Natural killer cell (primary cell): Measurements from ENCODE around the gene ACTG1. TPM values are rescaled to one million over a fixed set of nuclear protein-coding genes. Genes with fewer than 3 reads are reported as not detected.

ENCODE experiments used
- ATAC-seq, 3 donors: fragments of 150-1000 bp in 2 of 3; fragments of 200-7000 bp in 1 of 3; cut with Tn5 transposase; 1 replicate in 1 of 3; 2 replicates in 2 of 3; pipeline ENCODE4 v1.10.0; 2021; ENCODE audit warnings: mild to moderate bottlenecking in 2 of 3, moderate library complexity in 2 of 3
- DNase-seq, 2 donors: peaks; one replicate each; pipeline versions ENCODE4 v3.0.0 to v3.0.0-alpha.2; 2013 to 2021; ENCODE audit warnings: mixed read lengths in 1 of 2
- H3K27ac ChIP-seq: one replicate; pipeline ENCODE4 v1.5.1; 2013; ENCODE audit warnings: mild to moderate bottlenecking, low read length
- H3K27me3 ChIP-seq: one replicate; pipeline ENCODE4 v1.6.1; 2013; ENCODE audit warnings: low read length; ENCODE audit not compliant: control insufficient read depth, insufficient read depth
- H3K36me3 ChIP-seq: one replicate; pipeline ENCODE4 v1.6.1; 2013; ENCODE audit warnings: low read length; ENCODE audit not compliant: control insufficient read depth, insufficient read depth
- H3K4me1 ChIP-seq: one replicate; pipeline ENCODE4 v1.6.1; 2013; ENCODE audit warnings: low read length; ENCODE audit not compliant: control insufficient read depth, insufficient read depth
- H3K4me3 ChIP-seq: one replicate; pipeline ENCODE4 v1.5.1; 2013; ENCODE audit warnings: low read length
- H3K9me3 ChIP-seq: one replicate; pipeline ENCODE4 v1.6.1; 2013; ENCODE audit warnings: low read length; ENCODE audit not compliant: control insufficient read depth, insufficient read depth
- H3K27ac Mint-ChIP-seq, 2 donors: one replicate each; pipeline ENCODE4 v1.8.0; 2022; ENCODE audit warnings: mild to moderate bottlenecking in 2 of 2, mixed read lengths in 2 of 2, moderate library complexity in 1 of 2
- H3K27me3 Mint-ChIP-seq, 2 donors: one replicate each; pipeline ENCODE4 v1.8.0; 2022; ENCODE audit warnings: low read depth in 2 of 2, mixed read lengths in 2 of 2
- H3K36me3 Mint-ChIP-seq: one replicate; pipeline ENCODE4 v1.8.0; 2022; ENCODE audit warnings: mixed read lengths
- H3K4me1 Mint-ChIP-seq, 2 donors: one replicate each; pipeline ENCODE4 v1.8.0; 2022; ENCODE audit warnings: mixed read lengths in 2 of 2
- H3K4me3 Mint-ChIP-seq: one replicate; pipeline ENCODE4 v1.8.0; 2022; ENCODE audit warnings: mild to moderate bottlenecking, moderate library complexity, mixed read lengths
- H3K9me3 Mint-ChIP-seq, 2 donors: one replicate each; pipeline ENCODE4 v1.8.0; 2022; ENCODE audit warnings: mixed read lengths in 2 of 2
- WGBS: methylation state at CpG from one replicate; pipeline ENCODE4 v1.1.7; 2013; ENCODE audit warnings: missing lambda C conversion rate; ENCODE audit not compliant: insufficient coverage; 5-methylcytosine and 5-hydroxymethylcytosine counted together
- intact Hi-C: fragments of 100-400 bp; cut with micrococcal nuclease; formaldehyde crosslinking; loops from one replicate; pipeline ENCODE4 v1.14.2; 2022
- total RNA-seq, 4 donors: library from RNA; stranded (reverse); fragments of 120-200 nt in 1 of 4; gene quantifications; one replicate each; pipeline versions ENCODE4 v1.2.3 to v1.2.4, GENCODE V29; 2013 to 2022
- TF ChIP-seq, protein P1 (sequence below): fragments of 200-600 bp; IDR thresholded peaks from one replicate; pipeline ENCODE4 v1.8.0; 2022; ENCODE audit warnings: antibody characterized with exemption

The ACTG1 gene
- total RNA-seq, 3 donors from 2014 or later (not counting 1 experiment from before 2014, with no cell fraction given): 1,401 to 1,901 (median 1,735) TPM

DNA sequence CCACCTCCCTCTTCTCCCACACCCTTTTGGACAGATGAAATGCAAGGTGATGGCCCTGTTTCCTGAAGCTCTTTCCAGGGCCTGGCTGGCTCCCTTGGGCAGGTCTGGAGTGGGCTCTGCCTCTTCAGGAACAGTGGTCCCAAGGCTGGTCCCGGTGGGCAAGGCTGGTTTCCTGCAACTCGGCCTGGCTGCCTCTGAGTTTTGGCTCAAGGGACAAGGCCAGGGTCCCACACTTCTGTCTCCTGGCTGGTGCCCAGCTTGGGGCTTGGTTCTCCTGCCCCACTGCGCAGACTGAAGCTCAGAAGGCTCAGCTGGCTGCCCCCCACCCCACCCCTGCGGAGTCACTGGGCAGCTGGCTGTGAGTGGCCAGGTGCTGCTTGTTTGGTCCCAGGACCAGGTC is 3.8 kb upstream of the ACTG1 start:
- H3K4me3 Mint-ChIP-seq: peak overlapping the region; percentile 37
- intact Hi-C loops: loop anchor here (10.0 kb wide), 1 partner anchor 88 kb away; no protein-coding TSS in a partner anchor

DNA sequence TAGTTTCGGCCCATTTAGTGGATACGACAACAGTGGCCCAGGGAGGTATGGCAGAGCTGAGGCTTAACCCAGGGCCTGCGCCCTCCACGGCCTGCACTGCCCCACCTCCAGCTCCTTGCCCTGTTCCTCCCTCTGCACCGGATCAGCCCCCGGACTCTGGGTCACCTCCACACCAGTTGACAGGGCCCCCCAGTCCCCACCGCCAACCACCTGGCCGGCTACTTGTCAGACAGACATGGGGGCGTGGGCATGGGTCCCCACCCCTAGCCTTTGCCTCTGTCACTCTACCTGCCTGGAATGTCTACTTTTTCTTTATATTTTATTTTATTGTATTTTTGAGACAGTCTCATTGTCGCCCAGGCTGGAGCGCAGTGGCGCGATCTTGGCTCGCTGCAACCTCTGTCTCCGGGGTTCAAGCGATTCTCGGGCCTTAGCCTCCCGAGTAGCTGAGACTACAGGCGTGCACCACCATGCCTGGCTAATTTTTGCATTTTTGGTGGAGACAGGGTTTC is 3.0 kb upstream of the ACTG1 start:
- H3K4me1 ChIP-seq: peaks cover 72% of the 10 kb centered on the region
- no peaks in the 10 kb centered on the region for H3K9me3 ChIP-seq
- TF ChIP-seq, protein P1, sequence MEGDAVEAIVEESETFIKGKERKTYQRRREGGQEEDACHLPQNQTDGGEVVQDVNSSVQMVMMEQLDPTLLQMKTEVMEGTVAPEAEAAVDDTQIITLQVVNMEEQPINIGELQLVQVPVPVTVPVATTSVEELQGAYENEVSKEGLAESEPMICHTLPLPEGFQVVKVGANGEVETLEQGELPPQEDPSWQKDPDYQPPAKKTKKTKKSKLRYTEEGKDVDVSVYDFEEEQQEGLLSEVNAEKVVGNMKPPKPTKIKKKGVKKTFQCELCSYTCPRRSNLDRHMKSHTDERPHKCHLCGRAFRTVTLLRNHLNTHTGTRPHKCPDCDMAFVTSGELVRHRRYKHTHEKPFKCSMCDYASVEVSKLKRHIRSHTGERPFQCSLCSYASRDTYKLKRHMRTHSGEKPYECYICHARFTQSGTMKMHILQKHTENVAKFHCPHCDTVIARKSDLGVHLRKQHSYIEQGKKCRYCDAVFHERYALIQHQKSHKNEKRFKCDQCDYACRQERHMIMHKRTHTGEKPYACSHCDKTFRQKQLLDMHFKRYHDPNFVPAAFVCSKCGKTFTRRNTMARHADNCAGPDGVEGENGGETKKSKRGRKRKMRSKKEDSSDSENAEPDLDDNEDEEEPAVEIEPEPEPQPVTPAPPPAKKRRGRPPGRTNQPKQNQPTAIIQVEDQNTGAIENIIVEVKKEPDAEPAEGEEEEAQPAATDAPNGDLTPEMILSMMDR: no peak
- H3K36me3 Mint-ChIP-seq: peaks cover 14% of the 10 kb centered on the region
- no peaks in the 10 kb centered on the region for H3K9me3 Mint-ChIP-seq
- no peaks in the 10 kb centered on the region for H3K27me3 ChIP-seq
- ATAC-seq (no peak), DNase-seq (no peak)
- H3K27ac Mint-ChIP-seq: peak overlapping the region; percentile 86 to 91
- H3K27ac ChIP-seq: peak overlapping the region; percentile 86
- H3K4me3 Mint-ChIP-seq: peak overlapping the region; percentile 93
- H3K4me3 ChIP-seq: peak overlapping the region; percentile 86
- H3K36me3 ChIP-seq: peaks cover 15% of the 10 kb centered on the region
- intact Hi-C loops: loop anchor here (10.0 kb wide), 1 partner anchor 89 kb away; no protein-coding TSS in a partner anchor
- WGBS: 55% methylated on average over 18 of the region's 19 CpGs
- H3K27me3 Mint-ChIP-seq: no peaks in the 10 kb centered on the region
- H3K4me1 Mint-ChIP-seq: peaks cover 40 to 52% of the 10 kb centered on the region in 2 donors

More for the DNA sequence above, 3.8 kb upstream of the ACTG1 start:
- peaks cover 31 to 44% of the 10 kb centered on the region in 2 donors for H3K4me1 Mint-ChIP-seq
- Histone ChIP-seq H3K4me1 (peaks cover 63% of the 10 kb centered on the region), H3K27ac (peak overlapping the region; percentile 67), H3K4me3 (no peak overlapping the region), H3K36me3 (peaks cover 6% of the 10 kb centered on the region), H3K9me3 (no peaks in the 10 kb centered on the region), H3K27me3 (no peaks in the 10 kb centered on the region)
- H3K27ac Mint-ChIP-seq: peak overlapping the region; percentile 86 to 91
- no peak for DNase-seq
- TF ChIP-seq, protein P1: no peak
- no peaks in the 10 kb centered on the region for H3K9me3 Mint-ChIP-seq
- H3K27me3 Mint-ChIP-seq: no peaks in the 10 kb centered on the region
- no peak for ATAC-seq
- H3K36me3 Mint-ChIP-seq: peaks cover 5% of the 10 kb centered on the region
- 83% methylated on average over 4 of the region's 4 CpGs for WGBS

DNA sequence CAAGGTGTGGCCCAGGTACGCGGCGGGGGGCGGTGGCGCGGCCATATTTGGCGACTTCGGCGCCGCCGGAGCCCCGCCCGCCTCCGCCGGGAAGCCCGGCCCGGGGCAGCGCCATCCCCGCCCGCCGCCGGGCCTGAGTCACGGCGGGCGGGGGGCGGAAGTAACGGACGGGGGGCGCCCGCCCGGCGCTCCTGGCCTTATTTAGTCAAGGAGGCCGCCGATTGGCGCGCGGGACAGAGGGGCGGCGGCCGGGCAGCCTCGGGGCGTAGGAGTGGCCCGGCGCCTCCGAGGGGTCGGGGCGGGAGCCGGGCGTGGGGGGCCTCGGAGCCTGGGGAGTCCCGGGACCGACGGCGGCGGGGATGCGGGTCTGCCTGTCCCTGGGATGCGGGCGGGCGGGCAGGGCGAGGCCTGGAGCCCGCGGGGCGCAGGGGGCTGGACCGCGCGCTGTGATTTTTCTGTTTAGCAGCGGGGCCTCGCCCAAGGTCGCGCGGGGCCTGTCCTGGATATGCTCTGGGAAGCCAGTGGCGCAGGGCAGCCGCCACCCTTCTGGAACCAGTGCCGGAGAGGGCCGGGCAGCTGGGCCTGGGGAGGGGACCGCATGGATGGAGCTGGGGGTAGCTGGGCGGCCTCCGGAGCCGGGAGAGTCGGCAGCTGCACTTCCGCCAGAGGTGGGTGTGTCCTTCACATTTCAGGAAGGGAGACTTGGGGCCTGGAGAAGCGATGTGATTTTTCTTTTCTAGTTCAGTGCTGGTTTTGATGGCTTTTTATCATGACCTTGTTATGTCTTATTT is 2.3 kb upstream of the ACTG1 start:
- Histone ChIP-seq H3K9me3 (no peaks in the 10 kb centered on the region), H3K4me1 (peaks cover 73% of the 10 kb centered on the region), H3K4me3 (peak overlapping the region; percentile 86), H3K27ac (peak overlapping the region; percentile 86), H3K36me3 (peaks cover 21% of the 10 kb centered on the region), H3K27me3 (no peaks in the 10 kb centered on the region)
- peaks cover 20% of the 10 kb centered on the region for H3K36me3 Mint-ChIP-seq
- TF ChIP-seq, protein P1: no peak
- DNase-seq: peak; percentile 67 to 78
- under 1% methylated on average over 82 of the region's 82 CpGs for WGBS
- H3K27me3 Mint-ChIP-seq: no peaks in the 10 kb centered on the region
- H3K4me3 Mint-ChIP-seq: peak overlapping the region; percentile 93
- ATAC-seq: peak; percentile 39 to 44 (median 39)
- H3K4me1 Mint-ChIP-seq: peaks cover 46 to 59% of the 10 kb centered on the region in 2 donors
- intact Hi-C loops: loop anchor here (5.0 to 10.0 kb wide), 2 partner anchors 90 to 1708 kb away; no protein-coding TSS in a partner anchor
- H3K27ac Mint-ChIP-seq: peak overlapping the region; percentile 86 to 91
- H3K9me3 Mint-ChIP-seq: no peaks in the 10 kb centered on the region
